Measurements from ENCODE around the gene ZFP69. TPM values are rescaled to one million over a fixed set of nuclear protein-coding genes. Genes with fewer than 3 reads are reported as not detected.

ZFP69 gene
- total RNA-seq, 1 donor from 2014 or later: 2.8 TPM

GRCh38 chr1:40530735-40531380, 53.8 kb downstream of the ZFP69 start:
- H3K4me3 ChIP-seq: peak overlapping the region; percentile 93
- intact Hi-C loops (cut with DNase I): no loop called here
- H3K36me3 ChIP-seq: no peaks in the 10 kb centered on the region
- H3K4me1 ChIP-seq: peaks cover 15% of the 10 kb centered on the region
- TF ChIP-seq CTCF (IDR thresholded peaks at IDR 0.05): no peak
- no peak for DNase-seq
- no peaks in the 10 kb centered on the region for H3K9me3 ChIP-seq
- no peak for ATAC-seq
- peak overlapping the region; percentile 92 for H3K27ac ChIP-seq
- H3K27me3 ChIP-seq: no peaks in the 10 kb centered on the region

GRCh38 chr1:40531381-40532061, 54.4 kb downstream of the ZFP69 start, which contains the start of gene ZNF684:
ZNF684 (plus strand) TSS chr1:40531637; CDS start chr1:40533167, 1,530 bp downstream.
- no peak for TF ChIP-seq CTCF (IDR thresholded peaks at IDR 0.05)
- peaks cover 15% of the 10 kb centered on the region for H3K4me1 ChIP-seq
- peak; percentile 89 for DNase-seq

GRCh38 chr1:40532062-40532389, 54.9 kb downstream of the ZFP69 start:
- Histone ChIP-seq H3K4me3 (peak overlapping the region; percentile 93), H3K4me1 (peaks cover 15% of the 10 kb centered on the region), H3K27me3 (no peaks in the 10 kb centered on the region), H3K36me3 (no peaks in the 10 kb centered on the region), H3K9me3 (no peaks in the 10 kb centered on the region), H3K27ac (peak overlapping the region; percentile 92)
- no peak for DNase-seq
- no peak for ATAC-seq
- no peak for TF ChIP-seq CTCF (IDR thresholded peaks at IDR 0.05)
- intact Hi-C loops (cut with DNase I): no loop called here

More at GRCh38 chr1:40531381-40532061, 54.4 kb downstream of the ZFP69 start, which contains the start of gene ZNF684:
- Histone ChIP-seq H3K27ac (peak within 1 kb of the TSS; percentile 92), H3K27me3 (no peaks in the 10 kb centered on the region), H3K9me3 (no peaks in the 10 kb centered on the region), H3K36me3 (no peaks in the 10 kb centered on the region), H3K4me3 (peak within 1 kb of the TSS; percentile 93)
- intact Hi-C loops (cut with DNase I): no loop called here
- ATAC-seq: peak; percentile 100

GRCh38 chr1:40532844-40533424, 55.8 kb downstream of the ZFP69 start:
- Histone ChIP-seq H3K4me3 (no peak overlapping the region), H3K4me1 (peaks cover 15% of the 10 kb centered on the region), H3K36me3 (no peaks in the 10 kb centered on the region), H3K27ac (no peak overlapping the region), H3K9me3 (no peaks in the 10 kb centered on the region), H3K27me3 (no peaks in the 10 kb centered on the region)
- intact Hi-C loops (cut with DNase I): no loop called here
- peak; percentile 59 for TF ChIP-seq CTCF (IDR thresholded peaks at IDR 0.05)
- peak; percentile 51 for ATAC-seq
- no peak for DNase-seq

- intact Hi-C loops (cut with DNase I): no loop called here
- no peak for ATAC-seq
- H3K9me3 ChIP-seq: no peaks in the 10 kb centered on the region
Observed at GRCh38 chr1:40534589-40534988, 57.5 kb downstream of the ZFP69 start.

More at GRCh38 chr1:40534589-40534988, 57.5 kb downstream of the ZFP69 start:
- no peaks in the 10 kb centered on the region for H3K27me3 ChIP-seq
- no peak overlapping the region for H3K4me3 ChIP-seq
- DNase-seq: no peak
- peaks cover 15% of the 10 kb centered on the region for H3K4me1 ChIP-seq
- no peak overlapping the region for H3K27ac ChIP-seq
- no peaks in the 10 kb centered on the region for H3K36me3 ChIP-seq
- no peak for TF ChIP-seq CTCF (IDR thresholded peaks at IDR 0.05)

All from upper lobe of right lung (tissue), 1 donor.